Colonic mucosa (tissue), 4 donors: Measurements from ENCODE around the gene GLB1L3. TPM values are rescaled to one million over a fixed set of nuclear protein-coding genes. Genes with fewer than 3 reads are reported as not detected.

ENCODE experiments used
- DNase-seq: peaks from one replicate; pipeline ENCODE4 v3.0.0-alpha.2; 2020
- H3K27ac ChIP-seq: fragments of 200-600 bp; one replicate; pipeline ENCODE4 v1.8.0; 2021
- H3K27me3 ChIP-seq: fragments of 200-600 bp; one replicate; pipeline ENCODE4 v1.8.0; 2021
- H3K36me3 ChIP-seq: fragments of 200-600 bp; one replicate; pipeline ENCODE4 v1.8.0; 2021
- H3K4me1 ChIP-seq: fragments of 200-600 bp; one replicate; pipeline ENCODE4 v1.8.0; 2021; ENCODE audit warnings: mild to moderate bottlenecking
- H3K4me3 ChIP-seq: fragments of 200-600 bp; one replicate; pipeline ENCODE4 v1.8.0; 2021
- H3K9ac ChIP-seq, 2 donors: one replicate each; pipeline ENCODE4 v1.7.0; 2013; ENCODE audit warnings: control low read depth in 2 of 2, low read depth in 2 of 2, low read length in 2 of 2
- H3K9me3 ChIP-seq: fragments of 200-600 bp; one replicate; pipeline ENCODE4 v1.8.0; 2021
- intact Hi-C: fragments of 100-400 bp; cut with DNase I; formaldehyde crosslinking; loops from one replicate; pipeline ENCODE4 v1.14.1; 2022
- total RNA-seq, 2 donors: library from RNA; stranded (reverse); fragmentation: NEBNext Ultra II Directional in 1 of 2; extraction: Animal tissue kit (Norgen Biotek cat#: 25700) in 1 of 2; gene quantifications; one replicate each; pipeline ENCODE4 v1.2.1, GENCODE V29; 2021
- TF ChIP-seq, protein P1 (sequence below): fragments of 200-600 bp; IDR thresholded peaks from one replicate; pipeline ENCODE4 v1.8.0; 2022; ENCODE audit warnings: antibody characterized with exemption, mild to moderate bottlenecking
- donor health status: healthy.
- donor health status: DM: no; HTN: no; CAD: no.
- donor health status: DM: no; HTN: no; CAD: no.

The GLB1L3 gene
- total RNA-seq, 2 donors from 2014 or later, result 0.15 TPM; not detected in 1

DNA sequence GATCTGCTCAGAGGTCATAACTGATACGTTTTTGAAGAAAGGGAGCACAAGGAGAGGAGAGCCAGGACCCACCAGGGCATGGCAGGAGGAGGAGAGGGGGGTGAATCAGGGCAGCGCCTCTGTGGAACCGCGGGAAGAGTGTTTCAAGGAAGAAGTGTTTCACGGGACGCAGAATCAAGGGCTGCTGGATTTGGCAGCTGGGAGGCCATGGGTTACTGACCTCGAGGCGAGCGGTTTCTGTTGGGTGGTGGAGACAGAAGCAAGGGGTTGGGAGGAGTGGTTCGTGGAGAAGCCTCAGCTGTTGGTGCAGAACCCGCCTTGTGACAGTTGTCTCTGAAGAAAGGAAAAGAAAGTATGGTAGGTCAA lies 38.6 kb upstream of the GLB1L3 start:
- Histone ChIP-seq H3K27ac (no peak overlapping the region), H3K4me1 (no peaks in the 10 kb centered on the region), H3K9me3 (no peaks in the 10 kb centered on the region), H3K9ac (no peak overlapping the region), H3K36me3 (no peaks in the 10 kb centered on the region), H3K4me3 (no peak overlapping the region), H3K27me3 (no peaks in the 10 kb centered on the region)
- intact Hi-C loops, result no loop called here
- DNase-seq, result no peak
- TF ChIP-seq, protein P1, sequence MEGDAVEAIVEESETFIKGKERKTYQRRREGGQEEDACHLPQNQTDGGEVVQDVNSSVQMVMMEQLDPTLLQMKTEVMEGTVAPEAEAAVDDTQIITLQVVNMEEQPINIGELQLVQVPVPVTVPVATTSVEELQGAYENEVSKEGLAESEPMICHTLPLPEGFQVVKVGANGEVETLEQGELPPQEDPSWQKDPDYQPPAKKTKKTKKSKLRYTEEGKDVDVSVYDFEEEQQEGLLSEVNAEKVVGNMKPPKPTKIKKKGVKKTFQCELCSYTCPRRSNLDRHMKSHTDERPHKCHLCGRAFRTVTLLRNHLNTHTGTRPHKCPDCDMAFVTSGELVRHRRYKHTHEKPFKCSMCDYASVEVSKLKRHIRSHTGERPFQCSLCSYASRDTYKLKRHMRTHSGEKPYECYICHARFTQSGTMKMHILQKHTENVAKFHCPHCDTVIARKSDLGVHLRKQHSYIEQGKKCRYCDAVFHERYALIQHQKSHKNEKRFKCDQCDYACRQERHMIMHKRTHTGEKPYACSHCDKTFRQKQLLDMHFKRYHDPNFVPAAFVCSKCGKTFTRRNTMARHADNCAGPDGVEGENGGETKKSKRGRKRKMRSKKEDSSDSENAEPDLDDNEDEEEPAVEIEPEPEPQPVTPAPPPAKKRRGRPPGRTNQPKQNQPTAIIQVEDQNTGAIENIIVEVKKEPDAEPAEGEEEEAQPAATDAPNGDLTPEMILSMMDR, result no peak

DNA sequence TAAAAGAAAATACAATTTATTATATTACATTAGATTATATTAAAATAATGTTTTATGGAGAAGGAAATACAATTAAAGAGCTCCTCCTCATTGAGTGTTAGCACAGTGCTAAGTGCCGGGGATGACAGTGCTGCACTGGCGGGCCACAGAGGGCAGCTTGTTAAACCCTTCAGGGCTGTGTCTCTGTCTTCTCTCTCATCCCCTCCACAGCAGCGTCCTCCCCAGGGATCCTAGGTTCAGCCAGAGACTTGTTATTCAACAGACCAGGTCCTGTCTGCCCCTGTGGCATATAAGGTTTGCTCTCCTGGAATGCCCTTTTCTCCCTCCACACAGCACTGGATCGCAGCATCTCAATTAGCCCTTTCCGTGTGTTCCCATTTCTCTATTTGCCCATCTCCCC lies 37.2 kb upstream of the GLB1L3 start:
- DNase-seq, result no peak
- Histone ChIP-seq H3K9ac (no peak overlapping the region), H3K27ac (no peak overlapping the region), H3K4me3 (no peak overlapping the region), H3K4me1 (no peaks in the 10 kb centered on the region), H3K27me3 (no peaks in the 10 kb centered on the region), H3K36me3 (no peaks in the 10 kb centered on the region), H3K9me3 (no peaks in the 10 kb centered on the region)
- TF ChIP-seq, protein P1, result no peak
- intact Hi-C loops, result no loop called here

DNA sequence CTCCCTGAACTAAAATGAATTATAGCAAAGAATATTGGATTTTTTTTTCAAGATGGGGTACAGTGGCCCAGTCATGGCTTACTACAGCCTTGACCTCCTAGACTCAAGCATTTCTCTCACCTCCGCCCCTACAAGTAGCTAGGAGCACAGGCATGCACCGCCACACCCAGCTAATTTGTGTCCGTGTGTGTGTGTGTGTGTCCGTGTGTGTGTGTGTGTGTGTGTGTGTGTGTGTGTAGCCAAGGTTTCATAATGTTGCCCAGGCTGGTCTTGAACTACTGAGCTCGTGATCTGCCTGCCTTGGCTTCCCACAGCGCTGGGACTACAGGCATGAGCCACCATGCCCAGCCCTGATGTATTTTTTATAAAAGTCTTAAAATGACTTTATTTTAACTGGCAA lies 35.6 kb upstream of the GLB1L3 start:
- no peaks in the 10 kb centered on the region for H3K27me3 ChIP-seq
- H3K9ac ChIP-seq, result no peak overlapping the region
- H3K27ac ChIP-seq, result no peak overlapping the region
- peaks cover 2% of the 10 kb centered on the region for H3K36me3 ChIP-seq
- H3K4me3 ChIP-seq, result no peak overlapping the region
- H3K4me1 ChIP-seq, result no peaks in the 10 kb centered on the region
- H3K9me3 ChIP-seq, result no peaks in the 10 kb centered on the region
- no peak for DNase-seq
- intact Hi-C loops, result no loop called here
- TF ChIP-seq, protein P1, result no peak

DNA sequence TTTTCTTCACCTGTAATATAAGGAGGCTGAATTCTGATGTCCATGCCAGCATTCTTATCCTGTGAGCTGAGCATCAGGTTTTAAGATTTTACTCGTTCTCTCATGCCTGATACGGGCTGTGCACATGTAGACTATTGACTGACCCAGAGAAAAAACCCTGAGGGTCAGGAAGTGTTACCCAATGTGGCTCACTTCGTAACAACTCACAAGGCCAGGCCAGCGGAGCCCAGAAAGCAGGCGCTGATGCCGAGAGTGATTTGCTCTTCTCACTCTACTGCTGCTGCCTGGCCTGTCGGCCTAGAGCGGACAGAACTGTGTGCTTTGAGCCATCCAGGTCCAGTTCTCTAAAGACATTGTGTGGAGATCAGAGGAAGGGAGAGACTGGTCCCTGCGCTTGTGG lies 33.8 kb upstream of the GLB1L3 start:
- peaks cover 5% of the 10 kb centered on the region for H3K36me3 ChIP-seq
- H3K27me3 ChIP-seq, result no peaks in the 10 kb centered on the region
- intact Hi-C loops, result no loop called here

DNA sequence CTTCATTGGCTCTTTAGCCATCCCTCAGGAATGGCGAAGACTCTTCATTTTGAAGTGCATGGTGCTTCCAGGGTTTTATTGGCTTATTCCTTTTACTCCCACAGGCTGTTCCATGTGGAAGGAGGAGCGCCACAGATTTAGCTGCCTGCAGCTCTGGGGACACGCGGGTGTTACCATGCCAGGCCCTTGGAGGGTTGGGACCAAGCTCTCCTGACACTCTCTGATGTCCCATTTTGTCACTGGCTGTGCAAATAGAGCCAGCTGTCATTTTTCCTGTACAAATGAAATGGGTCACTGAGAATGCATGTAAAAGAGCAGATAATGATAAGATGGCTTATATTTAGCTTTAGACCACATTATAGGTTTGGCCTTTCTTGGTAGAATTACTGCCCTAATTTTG lies 32.3 kb upstream of the GLB1L3 start:
- DNase-seq, result no peak
- H3K9ac ChIP-seq, result no peak overlapping the region
- no peaks in the 10 kb centered on the region for H3K4me1 ChIP-seq
- peaks cover 5% of the 10 kb centered on the region for H3K36me3 ChIP-seq
- intact Hi-C loops, result no loop called here
- H3K9me3 ChIP-seq, result no peaks in the 10 kb centered on the region
- H3K27ac ChIP-seq, result no peak overlapping the region
- no peak overlapping the region for H3K4me3 ChIP-seq
- TF ChIP-seq, protein P1, result no peak
- no peaks in the 10 kb centered on the region for H3K27me3 ChIP-seq

More for the DNA sequence above, 33.8 kb upstream of the GLB1L3 start:
- Histone ChIP-seq H3K9ac (no peak overlapping the region), H3K4me3 (no peak overlapping the region), H3K27ac (no peak overlapping the region), H3K4me1 (no peaks in the 10 kb centered on the region), H3K9me3 (no peaks in the 10 kb centered on the region)
- DNase-seq, result no peak
- TF ChIP-seq, protein P1, result no peak

DNA sequence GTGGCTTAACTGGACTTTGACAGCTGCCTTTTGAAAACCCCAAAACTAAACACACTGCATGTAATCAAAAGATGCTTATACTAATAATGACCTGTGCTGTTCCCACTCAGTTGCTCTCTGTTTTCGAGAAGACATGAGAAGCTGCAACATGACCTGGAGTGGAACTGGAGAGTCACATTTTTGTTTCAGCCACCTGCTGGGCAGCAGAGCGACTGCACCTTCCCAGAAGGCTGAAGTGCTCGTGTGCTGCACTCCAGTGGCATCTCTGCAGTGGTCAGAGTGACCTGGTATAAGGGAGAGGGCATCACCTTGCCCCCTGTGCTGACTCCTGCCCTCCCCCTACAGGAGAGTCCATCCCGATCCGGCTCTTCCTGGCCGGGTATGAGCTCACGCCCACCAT lies 31.6 kb upstream of the GLB1L3 start:
- Histone ChIP-seq H3K4me3 (no peak overlapping the region), H3K27ac (no peak overlapping the region), H3K27me3 (no peaks in the 10 kb centered on the region), H3K4me1 (no peaks in the 10 kb centered on the region), H3K9me3 (no peaks in the 10 kb centered on the region), H3K36me3 (peaks cover 5% of the 10 kb centered on the region), H3K9ac (no peak overlapping the region)
- no peak for DNase-seq
- intact Hi-C loops, result no loop called here
- TF ChIP-seq, protein P1, result peak; percentile 11
